ENCODE data around the gene MAB21L4.
"Not testable (repeated sequence)": the region's sequence is repeated elsewhere in the genome, so short reads cannot be mapped to it uniquely, and the experiment has no call there.

Gene MAB21L4

GRCh38 chr2:240855670-240856069 is 40.3 kb downstream of the MAB21L4 start:
- DNase-seq, result no peak

- DNase-seq, result no peak
Observed at GRCh38 chr2:240852671-240853314, 43.2 kb downstream of the MAB21L4 start.

- DNase-seq, result peak; percentile 86
Observed at GRCh38 chr2:240851078-240851991, 44.6 kb downstream of the MAB21L4 start.

DNA sequence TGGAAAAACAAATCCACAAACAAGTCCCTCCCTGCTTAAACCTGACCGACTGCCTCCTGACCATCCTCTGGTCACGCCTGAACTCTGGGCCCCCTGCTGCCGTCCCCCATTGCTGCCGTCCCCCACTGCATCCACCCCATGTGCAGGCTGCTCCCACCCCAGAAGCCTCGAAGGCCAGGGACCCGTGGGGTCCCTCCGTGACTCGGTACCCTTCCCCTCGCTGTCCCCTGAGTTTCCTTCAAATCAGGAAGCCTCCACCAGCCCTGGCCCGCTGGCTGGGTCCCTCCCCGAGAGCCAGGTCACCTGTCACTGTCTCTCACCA is 45.2 kb downstream of the MAB21L4 start:
- DNase-seq, result no peak

GRCh38 chr2:240850026-240850425 is 45.9 kb downstream of the MAB21L4 start:
- no peak for DNase-seq

GRCh38 chr2:240848900-240849680 is 46.9 kb downstream of the MAB21L4 start:
- DNase-seq, result no peak

DNA sequence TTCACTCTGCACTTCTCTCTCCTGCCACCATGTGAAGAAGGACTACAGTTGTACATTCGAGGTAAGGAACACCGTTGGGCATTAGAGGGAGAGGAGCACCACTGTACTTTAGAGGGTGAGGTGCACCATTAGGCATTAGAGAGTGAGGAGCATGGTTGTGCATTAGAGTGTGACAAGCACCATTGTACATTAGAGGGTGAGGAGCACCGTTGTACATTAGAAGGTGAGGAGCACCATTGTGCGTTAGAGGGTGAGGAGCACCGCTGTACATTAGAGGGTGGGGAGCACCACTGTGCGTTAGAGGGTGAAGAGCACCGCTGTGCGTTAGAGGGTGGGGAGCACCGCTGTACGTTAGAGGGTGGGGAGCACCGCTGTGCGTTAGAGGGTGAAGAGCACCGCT is 48.1 kb downstream of the MAB21L4 start:
- no peak for DNase-seq

GRCh38 chr2:240846873-240847595 is 48.9 kb downstream of the MAB21L4 start:
- no peak for DNase-seq

DNA sequence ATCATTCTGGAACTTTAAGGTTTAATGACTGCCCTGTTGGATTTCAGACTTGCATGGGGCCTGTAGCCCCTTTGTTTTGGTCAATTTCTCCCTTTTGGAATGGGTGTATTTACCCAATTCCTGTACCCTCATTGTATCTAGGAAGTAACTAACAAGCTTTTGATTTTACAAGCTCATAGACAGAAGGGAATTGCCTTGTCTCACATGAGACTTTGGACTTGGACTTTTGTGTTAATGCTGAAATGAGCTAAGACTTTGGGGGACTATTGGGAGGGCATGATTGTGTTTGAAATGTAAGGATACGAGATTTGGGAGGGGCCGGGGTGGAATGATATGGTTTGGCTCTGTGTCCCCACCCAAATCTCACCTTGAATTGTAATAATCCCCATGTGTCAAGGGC is 49.6 kb downstream of the MAB21L4 start:
- not testable (repeated sequence) for DNase-seq

GRCh38 chr2:240840435-240841060 is 55.4 kb downstream of the MAB21L4 start:
- peak; percentile 23 for DNase-seq

- no peak for DNase-seq
Observed at GRCh38 chr2:240839152-240840143, 56.5 kb downstream of the MAB21L4 start.

GRCh38 chr2:240837621-240838020 is 58.3 kb downstream of the MAB21L4 start:
- no peak for DNase-seq

GRCh38 chr2:240836781-240837467 is 59.0 kb downstream of the MAB21L4 start:
- DNase-seq, result no peak
